ENCODE measurements around the gene MPL.

DNA sequence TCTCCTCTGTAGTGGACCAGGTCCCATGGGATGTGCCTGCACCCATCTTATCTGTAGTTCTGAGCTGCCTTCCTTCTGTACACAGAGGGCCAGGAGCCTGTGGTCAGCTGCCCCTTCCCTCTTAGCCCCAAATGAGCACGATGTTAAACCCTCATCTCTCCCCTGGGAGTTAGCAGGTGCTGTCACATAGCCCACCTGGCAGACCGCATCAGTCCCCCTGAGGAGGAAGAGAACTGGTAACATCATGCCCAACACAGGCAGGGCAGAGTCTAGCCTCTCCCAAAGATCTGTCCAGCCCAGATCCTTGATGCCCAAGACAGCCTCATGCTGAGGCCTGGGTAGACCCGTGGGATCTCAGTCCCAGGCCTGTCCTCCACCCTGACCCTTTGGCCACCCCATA lies 32.2 kb upstream of the MPL start:
- no peak for TF ChIP-seq POLR2A (IDR thresholded peaks at IDR 0.05)
- TF ChIP-seq CTCF (IDR thresholded peaks at IDR 0.05): no peak

Data from vagina (tissue), 2 donors.